HG02759 (cell line): ENCODE data around the gene ADAM30.
"Not testable (repeated sequence)": the region's sequence is repeated elsewhere in the genome, so short reads cannot be mapped to it uniquely, and the experiment has no call there.

Experiments used
- ATAC-seq: cut with Tn5 transposase; IDR thresholded peaks from one replicate; pipeline ENCODE4 v1.9.1; 2021; ENCODE audit warnings: mild to moderate bottlenecking, moderate library complexity; ENCODE audit not compliant: unreplicated experiment

Gene ADAM30

DNA sequence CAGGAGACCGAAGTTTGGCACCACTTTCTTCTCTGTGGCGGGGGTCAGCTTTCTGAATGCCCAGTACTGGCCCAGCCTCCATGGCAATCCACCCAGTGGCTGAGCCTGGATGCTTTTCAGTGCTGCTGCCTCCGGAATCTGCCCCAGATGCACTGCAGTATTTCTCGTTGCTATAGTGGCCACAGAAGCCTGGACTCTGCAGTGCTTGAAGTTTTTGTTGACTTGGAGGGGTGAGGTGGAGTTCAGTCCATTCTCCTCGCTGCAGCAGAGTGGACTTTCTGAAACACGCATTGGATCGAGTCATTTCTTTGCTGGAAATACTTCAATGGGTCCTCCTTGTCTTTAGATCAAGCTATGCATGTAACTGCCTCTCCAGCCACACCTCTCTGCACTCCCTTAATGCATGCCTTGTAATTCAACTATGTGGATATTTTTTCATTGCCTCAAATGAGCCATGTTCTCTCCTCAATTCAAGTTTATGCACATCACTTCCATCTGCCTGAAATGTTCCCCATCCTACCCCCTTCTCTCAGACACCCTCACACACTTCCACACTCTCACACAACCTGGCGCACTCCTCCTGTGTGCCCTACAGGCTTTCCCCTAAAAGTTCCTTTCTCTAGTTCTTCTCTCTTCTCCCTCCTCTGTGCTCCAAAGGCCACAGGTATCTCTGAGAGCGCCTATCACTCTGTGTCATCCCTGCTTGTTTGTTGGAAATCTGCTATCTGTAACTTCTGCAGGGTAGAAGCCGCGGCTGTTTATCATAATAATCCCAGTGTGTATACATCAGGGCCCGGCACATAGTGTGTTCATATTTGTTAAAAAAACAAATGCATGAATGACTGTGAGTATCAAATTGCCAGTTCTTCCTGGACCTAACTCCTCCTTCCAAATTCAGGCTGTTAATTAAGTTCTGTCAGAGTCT is 16.5 kb downstream of the ADAM30 start:
- no peak for ATAC-seq

DNA sequence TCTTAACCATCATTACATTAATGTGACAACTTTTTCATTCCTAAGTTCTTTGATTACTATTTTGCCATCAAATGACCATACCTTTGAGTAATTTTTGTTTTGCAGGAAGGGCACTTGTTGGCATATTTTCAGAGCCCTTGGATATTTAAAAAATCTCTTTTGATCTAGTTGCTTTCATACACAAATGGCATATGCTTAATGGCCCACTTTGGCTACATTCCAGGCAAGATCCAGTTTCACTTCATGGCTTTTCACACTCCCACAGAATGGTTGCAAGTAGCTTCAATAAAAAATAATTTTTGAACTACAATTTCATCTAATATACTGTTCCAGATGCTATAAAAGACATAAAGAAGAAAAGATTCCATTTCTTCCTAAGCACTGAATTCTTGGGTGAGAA is 18.1 kb downstream of the ADAM30 start:
- no peak for ATAC-seq

DNA sequence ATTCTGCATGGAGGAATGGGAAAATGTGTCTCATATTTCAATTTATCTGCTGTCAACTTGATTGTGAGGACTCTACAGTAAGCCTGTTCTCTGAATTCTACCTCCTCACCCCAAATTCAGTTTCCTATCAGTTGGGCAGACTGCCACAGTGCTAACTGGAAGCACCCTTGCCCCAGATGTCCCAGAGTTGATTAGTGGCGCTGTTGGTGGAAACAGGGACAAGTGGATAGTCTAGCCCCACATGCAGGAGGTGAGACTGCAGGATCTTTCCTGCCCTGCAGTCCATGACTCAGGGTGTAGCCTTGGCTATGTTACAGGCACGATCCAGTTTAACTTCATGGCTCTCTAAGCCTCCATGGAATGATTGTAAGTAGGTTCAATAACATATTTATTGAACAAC is 22.1 kb downstream of the ADAM30 start:
- no peak for ATAC-seq

- no peak for ATAC-seq
These were observed 22.9 kb downstream of the ADAM30 start for GRCh38 chr1:119873135-119874015.

- no peak for ATAC-seq
These were observed 24.4 kb downstream of the ADAM30 start for GRCh38 chr1:119871881-119872280.

DNA sequence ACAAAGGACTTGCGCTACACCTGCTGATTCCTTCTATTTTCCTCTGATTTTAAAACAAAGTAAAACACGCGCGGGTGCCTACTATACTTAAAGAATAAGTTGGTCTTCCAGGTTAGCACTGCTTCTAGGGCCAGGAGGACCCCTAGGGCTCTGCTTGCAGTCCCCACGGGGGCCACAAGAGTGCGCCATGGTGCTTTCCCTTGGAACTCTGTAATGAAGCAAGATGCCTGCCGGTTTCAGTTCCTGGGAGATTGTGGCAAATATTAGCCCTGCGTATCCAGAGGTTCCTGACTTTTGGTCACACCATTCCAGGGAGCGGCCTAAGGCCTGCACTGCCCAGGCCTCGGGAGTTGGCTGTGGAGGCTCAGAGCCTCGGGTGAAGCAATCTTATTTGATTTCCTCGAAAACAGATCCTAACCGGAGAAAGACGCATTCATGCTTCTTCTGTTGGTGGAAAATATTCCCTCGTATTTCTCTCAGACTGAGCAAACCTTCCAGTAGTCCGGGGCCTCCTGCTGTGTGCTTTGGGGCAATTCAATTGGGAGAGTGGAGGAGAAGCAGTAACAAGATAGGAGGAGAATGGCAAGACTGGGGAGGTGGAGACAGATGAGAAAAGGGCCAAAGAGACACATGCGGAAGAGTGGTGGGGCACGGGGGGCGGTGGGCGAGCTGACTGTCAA is 25.3 kb downstream of the ADAM30 start:
- ATAC-seq = peak; percentile 71

GRCh38 chr1:119869995-119870394 is 26.3 kb downstream of the ADAM30 start:
- ATAC-seq = no peak

GRCh38 chr1:119868176-119868575 is 28.1 kb downstream of the ADAM30 start:
- ATAC-seq = no peak

- no peak for ATAC-seq
These were observed 29.9 kb downstream of the ADAM30 start for GRCh38 chr1:119866451-119866850.

GRCh38 chr1:119865627-119866026 is 30.7 kb downstream of the ADAM30 start:
- no peak for ATAC-seq

DNA sequence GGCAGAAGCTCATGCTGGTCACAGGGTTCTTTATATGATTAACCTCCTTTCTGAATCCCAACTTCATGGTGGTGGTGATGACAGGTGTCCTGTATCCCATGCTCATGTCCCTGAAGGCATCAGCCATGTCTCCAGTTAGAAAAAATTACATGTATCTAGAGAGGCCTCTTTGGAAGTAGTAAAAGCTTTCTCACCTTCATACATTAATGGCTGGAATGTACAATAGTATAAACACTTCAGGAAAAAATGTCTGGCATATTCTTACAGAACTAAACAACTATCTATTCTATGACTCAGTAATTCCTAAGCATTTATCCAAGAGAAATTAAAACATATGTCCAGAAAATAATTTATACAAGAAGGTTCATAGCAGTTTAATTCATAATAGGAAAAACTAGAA is 34.0 kb downstream of the ADAM30 start:
- no peak for ATAC-seq

DNA sequence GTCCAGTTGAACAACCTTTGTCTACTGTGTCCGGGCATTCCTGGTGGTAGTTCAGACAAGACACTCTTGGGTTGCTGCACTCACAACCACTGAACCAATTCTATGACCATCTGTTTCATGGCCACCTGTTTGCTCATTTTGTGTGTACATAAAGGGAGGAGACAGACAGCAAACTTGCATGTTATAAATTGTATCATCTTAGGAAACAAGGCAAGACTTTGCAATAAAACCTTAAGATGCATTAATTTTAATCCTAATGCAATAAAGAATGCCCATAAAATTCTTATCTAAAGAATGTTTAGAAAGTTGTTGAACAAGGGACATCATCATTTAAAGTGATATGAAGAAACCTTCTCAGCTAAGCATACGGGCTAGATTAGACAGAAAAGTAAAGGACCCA is 34.8 kb downstream of the ADAM30 start:
- ATAC-seq = no peak

DNA sequence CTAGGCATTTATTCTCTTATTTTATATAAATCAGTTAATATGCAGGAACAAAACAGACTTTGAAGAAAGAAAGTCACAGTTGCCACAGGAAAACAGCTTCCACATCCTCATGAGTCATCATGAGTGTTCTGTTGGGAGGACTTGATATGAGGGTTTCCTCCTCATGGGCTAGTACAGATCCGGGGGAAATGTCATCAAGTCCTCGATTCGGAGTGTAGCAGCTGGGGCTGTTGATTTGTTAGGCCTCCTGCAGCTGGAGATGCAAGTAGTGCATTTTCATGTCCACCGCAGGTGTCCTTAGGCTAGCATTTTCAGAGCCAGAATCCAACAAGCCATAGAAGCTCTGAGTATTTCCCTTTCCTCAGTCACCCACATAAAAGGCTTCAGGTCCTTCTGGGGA is 36.7 kb downstream of the ADAM30 start:
- ATAC-seq = no peak

GRCh38 chr1:119858556-119859214 is 37.6 kb downstream of the ADAM30 start:
- not testable (repeated sequence) for ATAC-seq

GRCh38 chr1:119858126-119858525 is 38.2 kb downstream of the ADAM30 start:
- ATAC-seq = no peak

GRCh38 chr1:119853155-119853554 is 43.2 kb downstream of the ADAM30 start:
- ATAC-seq = no peak

DNA sequence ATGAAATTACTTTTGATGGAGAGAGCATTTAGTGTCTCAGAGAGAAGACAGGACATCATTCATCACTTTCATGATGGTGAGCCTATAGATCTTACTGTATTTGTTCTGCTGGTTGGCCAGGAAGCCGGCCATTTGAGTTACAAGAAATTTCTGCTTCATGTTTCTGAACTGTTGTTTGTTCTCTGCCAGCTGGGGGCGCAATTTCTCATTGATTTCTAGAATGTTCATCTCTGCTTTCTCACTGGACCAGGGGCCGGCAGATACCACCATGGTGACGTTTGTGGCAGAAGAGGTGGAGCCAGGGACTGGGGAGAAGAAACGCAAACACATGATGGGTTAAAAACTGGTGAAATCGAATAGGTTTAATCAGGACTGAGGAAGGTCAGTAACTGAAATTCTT is 52.1 kb downstream of the ADAM30 start:
- not testable (repeated sequence) for ATAC-seq
